IMR-90 (cell line): Measurements from ENCODE around the gene C4orf33. TPM values are rescaled to one million over a fixed set of nuclear protein-coding genes. Genes with fewer than 3 reads are reported as not detected.

Source experiments
- ATAC-seq: fragments of 200-7000 bp; cut with Tn5 transposase; 2 replicates; pipeline ENCODE4 v1.9.1; 2020; ENCODE audit warnings: low read depth, mild to moderate bottlenecking, moderate library complexity
- BruUV-seq: library from RNA; stranded (reverse); fragments of 400-500 nt; replicated peaks from 2 replicates; lab custom pipeline; 2021; lab: Mats Ljungman, UMichigan
- CTCF ChIA-PET: fragments of 300-600 bp; formaldehyde crosslinking; extraction: SDS; loops from one replicate; lab custom pipeline; 2021; ENCODE audit warnings: antibody characterized with exemption; lab: Yijun Ruan, JAX
- POLR2A ChIA-PET: fragments of 300-600 bp; sonication (Branson Sonifier 250); formaldehyde crosslinking; loops from one replicate; lab custom pipeline; 2022; ENCODE audit warnings: antibody characterized with exemption; ENCODE audit not compliant: unreplicated experiment; lab: Charles Lee
- DNase-seq: peaks from one replicate; pipeline ENCODE4 v3.0.0; 2013
- H2AFZ ChIP-seq: replicated peaks from 2 replicates; pipeline ENCODE3; 2013; ENCODE audit warnings: low read length, mild to moderate bottlenecking; ENCODE audit not compliant: poor library complexity
- H2AK5ac ChIP-seq: 2 replicates; pipeline ENCODE4 v1.6.1; 2013; ENCODE audit warnings: low read depth, low read length, inconsistent platforms
- H2AK9ac ChIP-seq: replicated peaks from 2 replicates; pipeline ENCODE3; 2013; ENCODE audit warnings: mild to moderate bottlenecking, low read depth, low read length, moderate library complexity; ENCODE audit not compliant: poor library complexity
- H2BK120ac ChIP-seq: 2 replicates; pipeline ENCODE4 v1.6.1; 2013; ENCODE audit warnings: low read depth, low read length, inconsistent platforms
- H2BK15ac ChIP-seq: 3 replicates; pipeline ENCODE4 v1.6.1; 2013; ENCODE audit warnings: low read depth, low read length, inconsistent platforms
- H2BK20ac ChIP-seq: 2 replicates; pipeline ENCODE4 v1.6.1; 2013; ENCODE audit warnings: low read depth, mild to moderate bottlenecking, inconsistent platforms, low read length, moderate library complexity
- H2BK5ac ChIP-seq: 2 replicates; pipeline ENCODE4 v1.6.1; 2013; ENCODE audit warnings: mild to moderate bottlenecking, low read depth, low read length, inconsistent platforms; ENCODE audit not compliant: poor library complexity, severe bottlenecking
- H3K14ac ChIP-seq: replicated peaks from 2 replicates; pipeline ENCODE4 v1.6.1; 2013; ENCODE audit warnings: low read depth, low read length, inconsistent platforms
- H3K18ac ChIP-seq: 2 replicates; pipeline ENCODE4 v1.6.1; 2013; ENCODE audit warnings: low read depth, low read length, control low read depth
- H3K23ac ChIP-seq: 2 replicates; pipeline ENCODE4 v1.6.1; 2013; ENCODE audit warnings: low read depth, low read length, inconsistent platforms
- H3K27ac ChIP-seq: 2 replicates; pipeline ENCODE4 v1.5.1; 2013; ENCODE audit warnings: mild to moderate bottlenecking, control low read depth, low read length; ENCODE audit not compliant: insufficient read depth
- H3K27me3 ChIP-seq: 2 replicates; pipeline ENCODE4 v1.6.1; 2013; ENCODE audit warnings: low read length; ENCODE audit not compliant: control insufficient read depth, insufficient read depth
- H3K36me3 ChIP-seq: 2 replicates; pipeline ENCODE4 v1.6.1; 2013; ENCODE audit warnings: low read length, mixed read lengths; ENCODE audit not compliant: control insufficient read depth, insufficient read depth
- H3K4ac ChIP-seq: 2 replicates; pipeline ENCODE4 v1.6.1; 2013; ENCODE audit warnings: low read depth, low read length, inconsistent platforms
- H3K4me1 ChIP-seq: 2 replicates; pipeline ENCODE4 v1.6.1; 2013; ENCODE audit warnings: low read length, mixed read lengths; ENCODE audit not compliant: control insufficient read depth, insufficient read depth
- H3K4me2 ChIP-seq: 2 replicates; pipeline ENCODE4 v1.6.1; 2013; ENCODE audit warnings: low read depth, mild to moderate bottlenecking, control low read depth, low read length, moderate library complexity
- H3K4me3 ChIP-seq: 2 replicates; pipeline ENCODE4 v1.5.1; 2013; ENCODE audit warnings: low read depth, mild to moderate bottlenecking, control low read depth, low read length, moderate library complexity; ENCODE audit not compliant: insufficient read depth
- H3K56ac ChIP-seq: 2 replicates; pipeline ENCODE4 v1.6.1; 2013; ENCODE audit warnings: low read length, inconsistent platforms; ENCODE audit not compliant: insufficient read depth; ENCODE audit errors: extremely low read depth
- H3K79me1 ChIP-seq, 2 experiments: 2 replicates each; pipeline ENCODE4 v1.6.1; 2013; ENCODE audit warnings: low read length in 2 of 2, inconsistent platforms in 1 of 2, low read depth in 1 of 2
- H3K9ac ChIP-seq: 2 replicates; pipeline ENCODE4 v1.6.1; 2013; ENCODE audit warnings: low read depth, low read length, control low read depth
- H3K9me1 ChIP-seq: 2 replicates; pipeline ENCODE4 v1.6.1; 2013; ENCODE audit warnings: low read length, inconsistent platforms; ENCODE audit not compliant: insufficient read depth
- H3K9me3 ChIP-seq: 2 replicates; pipeline ENCODE4 v1.6.1; 2013; ENCODE audit warnings: low read length; ENCODE audit not compliant: control insufficient read depth, insufficient read depth
- H4K20me1 ChIP-seq: 2 replicates; pipeline ENCODE4 v1.6.1; 2013; ENCODE audit warnings: low read length, inconsistent platforms; ENCODE audit not compliant: insufficient read depth
- H4K5ac ChIP-seq: 2 replicates; pipeline ENCODE4 v1.6.1; 2013; ENCODE audit warnings: mild to moderate bottlenecking, low read depth, low read length, control low read depth
- H4K8ac ChIP-seq, 2 experiments: 2 replicates each; pipeline ENCODE4 v1.6.1; 2013; ENCODE audit warnings: low read depth in 2 of 2, low read length in 2 of 2, control low read depth in 1 of 2, inconsistent platforms in 1 of 2
- H4K91ac ChIP-seq: 2 replicates; pipeline ENCODE4 v1.6.1; 2013; ENCODE audit warnings: low read depth, low read length, inconsistent platforms; ENCODE audit not compliant: insufficient read depth
- BHLHE40 ChIP-seq: fragments of 150-350 bp; IDR thresholded peaks from 2 replicates; pipeline ENCODE4 v1.6.1; 2016; ENCODE audit warnings: mild to moderate bottlenecking, low read depth, low read length
- CEBPB ChIP-seq: IDR thresholded peaks from 2 replicates; pipeline ENCODE4 v1.6.1; 2012; ENCODE audit warnings: low read depth, low read length, improper control_type of control experiment
- CHD1 ChIP-seq: IDR thresholded peaks from 2 replicates; pipeline ENCODE4 v1.6.1; 2012; ENCODE audit warnings: low read depth, low read length, improper control_type of control experiment
- CTCF ChIP-seq: conservative IDR thresholded peaks from 2 replicates; pipeline ENCODE4 v1.5.1; 2012; ENCODE audit warnings: mild to moderate bottlenecking, low read depth, low read length, improper control_type of control experiment
- ELK1 ChIP-seq: fragments of 150-350 bp; IDR thresholded peaks from 2 replicates; pipeline ENCODE4 v1.6.1; 2016; ENCODE audit warnings: low read depth, mild to moderate bottlenecking, low read length, moderate library complexity, borderline replicate concordance
- FOS ChIP-seq: fragments of 150-350 bp; IDR thresholded peaks from 2 replicates; pipeline ENCODE4 v1.6.1; 2016; ENCODE audit warnings: low read depth, low read length
- MAFK ChIP-seq: IDR thresholded peaks from 2 replicates; pipeline ENCODE4 v1.6.1; 2012; ENCODE audit warnings: low read depth, low read length, improper control_type of control experiment
- MAZ ChIP-seq: IDR thresholded peaks from 2 replicates; pipeline ENCODE4 v1.6.1; 2012; ENCODE audit warnings: low read depth, mild to moderate bottlenecking, low read length, improper control_type of control experiment, moderate library complexity, borderline replicate concordance
- MXI1 ChIP-seq: IDR thresholded peaks from 2 replicates; pipeline ENCODE4 v1.6.1; 2012; ENCODE audit warnings: low read depth, mild to moderate bottlenecking, low read length, moderate library complexity, borderline replicate concordance
- RFX5 ChIP-seq: IDR thresholded peaks from 2 replicates; pipeline ENCODE4 v1.8.0; 2012; ENCODE audit warnings: low read depth, mild to moderate bottlenecking, low read length, moderate library complexity
- SMC3 ChIP-seq: fragments of 150-350 bp; IDR thresholded peaks from 2 replicates; pipeline ENCODE4 v1.6.1; 2016; ENCODE audit warnings: low read depth, mild to moderate bottlenecking, antibody characterized with exemption, low read length, moderate library complexity
- USF2 ChIP-seq: fragments of 150-350 bp; IDR thresholded peaks from 2 replicates; pipeline ENCODE4 v1.6.1; 2017; ENCODE audit warnings: mild to moderate bottlenecking, antibody characterized with exemption, low read length, low read depth
- WGBS, 2 experiments: methylation state at CpG; one replicate each; pipeline versions ENCODE4 v1.1.5 to v1.1.7; 2013; ENCODE audit warnings: missing lambda C conversion rate in 2 of 2; ENCODE audit not compliant: insufficient read length in 1 of 2; ENCODE audit errors: extremely low coverage in 2 of 2; 5-methylcytosine and 5-hydroxymethylcytosine counted together
- dilution Hi-C: fragments of 300-500 bp; cut with HindIII; formaldehyde crosslinking; loops from one replicate; pipeline ENCODE4 v1.14.3; 2018; ENCODE audit warnings: low sequenced_read_pairs; ENCODE audit not compliant: unreplicated experiment
- in situ Hi-C: fragments of 300-500 bp; cut with MboI; formaldehyde crosslinking; loops from 3 replicates; pipeline ENCODE4 v1.14.3; 2019; ENCODE audit warnings: low sequenced_read_pairs, inconsistent platforms, mixed read lengths
- intact Hi-C: fragments of 100-400 bp; cut with micrococcal nuclease; formaldehyde crosslinking; loops from 2 replicates; pipeline ENCODE4 v1.10.0; 2022
- polyA plus RNA-seq, 3 experiments: library from polyadenylated mRNA; depleted of rRNA; stranded (reverse); fragments of >200 nt; gene quantifications; 2 replicates each; pipeline ENCODE4 v1.2.3, GENCODE V29; 2012; ENCODE audit warnings: low replicate concordance in 1 of 3
- total RNA-seq: library from RNA; depleted of rRNA; stranded (reverse); fragments of >200 nt; gene quantifications from 2 replicates; pipeline ENCODE4 v1.2.3, GENCODE V29; 2012

Gene C4orf33
- total and polyA plus RNA-seq, 2 of the 4 experiments (the other 2 are of a cell fraction), result 4.7 to 5.3 TPM

DNA sequence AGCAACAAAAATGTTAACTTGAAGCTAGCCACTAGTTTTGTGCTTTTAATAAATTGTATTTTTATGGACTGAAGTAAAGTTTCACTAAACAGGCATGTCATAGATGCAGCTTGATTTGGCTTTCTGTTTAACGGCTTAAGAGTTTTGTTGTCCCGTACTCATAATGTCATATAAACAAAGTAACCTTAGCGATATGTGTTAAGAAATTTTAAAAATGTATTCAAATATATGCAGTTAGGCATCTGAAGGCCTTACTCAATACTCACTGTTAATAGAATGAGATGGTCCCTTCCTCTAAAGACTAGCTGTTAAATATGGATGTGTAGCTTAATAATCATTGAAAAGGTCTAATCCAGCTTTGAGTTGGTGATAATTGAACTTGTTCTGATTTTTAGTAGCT is 1.6 kb upstream of the C4orf33 start:
- Histone ChIP-seq H3K9me1 (no peaks in the 10 kb centered on the region), H3K9ac (no peak overlapping the region), H3K27ac (no peak overlapping the region), H2BK15ac (no peak overlapping the region), H3K4me1 (no peaks in the 10 kb centered on the region), H3K4me2 (no peak overlapping the region), H4K5ac (no peak overlapping the region), H2BK5ac (no peak overlapping the region), H3K4me3 (no peak overlapping the region), H3K23ac (no peak overlapping the region), H3K79me1 (peaks cover 16% of the 10 kb centered on the region in 2 experiments; a peak in 3 of 4 replicates), H4K8ac (no peak overlapping the region), H3K9me3 (no peaks in the 10 kb centered on the region), H2AK5ac (no peak overlapping the region), H2BK120ac (no peak overlapping the region), H2BK20ac (no peak overlapping the region), H2AK9ac (no peak overlapping the region), H3K56ac (no peak overlapping the region), H3K18ac (no peak overlapping the region), H3K4ac (no peak overlapping the region), H2AFZ (no peak overlapping the region), H4K91ac (no peak overlapping the region), H4K20me1 (no peaks in the 10 kb centered on the region), H3K27me3 (no peaks in the 10 kb centered on the region), H3K36me3 (no peaks in the 10 kb centered on the region), H3K14ac (no peak overlapping the region)
- TF ChIP-seq USF2 (no peak), ELK1 (no peak), FOS (no peak), MXI1 (no peak), BHLHE40 (no peak), MAZ (no peak), RFX5 (no peak), MAFK (no peak), CEBPB (no peak), CTCF (no peak), SMC3 (no peak), CHD1 (no peak)
- intact Hi-C loops (loop anchor here (5.0 to 10.0 kb wide), 3 partner anchors 642 to 900 kb away; no protein-coding TSS in a partner anchor), dilution Hi-C loops (no loop called here), in situ Hi-C loops (loop anchor here (10.0 kb wide), 1 partner anchor 220 kb away; no protein-coding TSS in a partner anchor)
- POLR2A ChIA-PET, result no interaction called here
- no CpG with 5 or more reads among the region's 3 CpGs for WGBS, 2 experiments
- BruUV-seq, result no TSS peak
- ATAC-seq (no peak), DNase-seq (no peak)
- CTCF ChIA-PET, result interaction anchor here (0.6 kb wide), 1 partner anchor 53 kb away, joined by 3 read pairs; no protein-coding TSS in a partner anchor
